Prostate gland (tissue), 2 donors: Measurements from ENCODE around the gene NEURL1.

Source experiments
- CTCF ChIP-seq, 4 experiments: fragments of 200-600 bp in 2 of 4; fragments of 450-650 bp in 2 of 4; sonication (generic) in 2 of 4; IDR thresholded peaks; 1 replicate in 3 of 4; 2 replicates in 1 of 4; pipeline ENCODE4 v1.5.1; 2016 to 2019; ENCODE audit warnings: antibody characterized with exemption in 4 of 4, mild to moderate bottlenecking in 2 of 4, moderate library complexity in 2 of 4
- POLR2A ChIP-seq: fragments of 450-650 bp; IDR thresholded peaks from one replicate; pipeline ENCODE4 v1.6.1; 2016; ENCODE audit warnings: antibody characterized with exemption, mild to moderate bottlenecking
- POLR2AphosphoS5 ChIP-seq: sonication (generic); formaldehyde crosslinking; IDR thresholded peaks from one replicate; pipeline ENCODE4 v1.6.1; 2017; ENCODE audit warnings: antibody characterized with exemption

GRCh38 chr10:103552856-103553742 lies 59.6 kb downstream of the NEURL1 start:
- TF ChIP-seq CTCF (IDR thresholded peaks at IDR 0.05) (no peak), POLR2A (no peak), POLR2AphosphoS5 (no peak)
